ENCODE data around the gene C2CD2L. TPM values are rescaled to one million over a fixed set of nuclear protein-coding genes. Genes with fewer than 3 reads are reported as not detected.

Gene C2CD2L
- total RNA-seq, 3 donors from 2014 or later: 25.8 to 47.1 (median 36.1) TPM

- no peaks in the 10 kb centered on the region for H3K36me3 ChIP-seq (ENCODE audit: low read depth)
- H3K4me1 ChIP-seq (ENCODE audit: low read depth): peaks cover 12% of the 10 kb centered on the region
- DNase-seq: peak in 1 of 3 donors; percentile 17
- no peak for TF ChIP-seq CTCF (IDR thresholded peaks at IDR 0.05)
- H3K9me3 ChIP-seq: no peaks in the 10 kb centered on the region
- no peak overlapping the region for H3K4me3 ChIP-seq
- intact Hi-C loops (cut with DNase I, micrococcal nuclease): no loop called here
- ATAC-seq: no peak
Observed at GRCh38 chr11:119147604-119148333, 40.6 kb downstream of the C2CD2L start.

- no peak for TF ChIP-seq CTCF (IDR thresholded peaks at IDR 0.05)
- Histone ChIP-seq H3K36me3 (ENCODE audit: low read depth) (no peaks in the 10 kb centered on the region), H3K9me3 (no peaks in the 10 kb centered on the region), H3K4me1 (ENCODE audit: low read depth) (peaks cover 12% of the 10 kb centered on the region), H3K4me3 (no peak overlapping the region)
- DNase-seq (no peak), ATAC-seq (no peak)
- intact Hi-C loops (cut with DNase I, micrococcal nuclease): no loop called here
Observed at GRCh38 chr11:119148720-119149017, 41.5 kb downstream of the C2CD2L start.

GRCh38 chr11:119149018-119149785, 42.1 kb downstream of the C2CD2L start, which contains the start of gene ABCG4:
Gene ABCG4, plus strand, starts transcription at chr11:119149052. Its CDS starts 914 bp downstream, at chr11:119149966.
- Histone ChIP-seq H3K36me3 (ENCODE audit: low read depth) (no peaks in the 10 kb centered on the region), H3K4me1 (ENCODE audit: low read depth) (peaks cover 12% of the 10 kb centered on the region), H3K4me3 (no peak within 1 kb of the TSS), H3K9me3 (no peaks in the 10 kb centered on the region)
- peak; percentile 54 for ATAC-seq
- no peak for TF ChIP-seq CTCF (IDR thresholded peaks at IDR 0.05)
- intact Hi-C loops (cut with DNase I, micrococcal nuclease): no loop called here
- DNase-seq: peak in 2 of 3 donors; percentile 19 to 39

GRCh38 chr11:119149786-119150275, 42.7 kb downstream of the C2CD2L start:
- Histone ChIP-seq H3K4me1 (ENCODE audit: low read depth) (peaks cover 11% of the 10 kb centered on the region), H3K4me3 (no peak overlapping the region), H3K9me3 (no peaks in the 10 kb centered on the region), H3K36me3 (ENCODE audit: low read depth) (no peaks in the 10 kb centered on the region)
- ATAC-seq (no peak), DNase-seq (no peak)
- intact Hi-C loops (cut with DNase I, micrococcal nuclease): no loop called here
- no peak for TF ChIP-seq CTCF (IDR thresholded peaks at IDR 0.05)

GRCh38 chr11:119152043-119152442, 44.9 kb downstream of the C2CD2L start:
- TF ChIP-seq CTCF (IDR thresholded peaks at IDR 0.05): no peak

More at GRCh38 chr11:119152043-119152442, 44.9 kb downstream of the C2CD2L start:
- no peaks in the 10 kb centered on the region for H3K36me3 ChIP-seq (ENCODE audit: low read depth)
- H3K9me3 ChIP-seq: no peaks in the 10 kb centered on the region
- peak in 1 of 3 donors; percentile 17 for DNase-seq
- peaks cover 9% of the 10 kb centered on the region for H3K4me1 ChIP-seq (ENCODE audit: low read depth)
- intact Hi-C loops (cut with DNase I, micrococcal nuclease): no loop called here
- ATAC-seq: no peak
- H3K4me3 ChIP-seq: no peak overlapping the region

All from mucosa of descending colon (tissue), 3 donors.